ENCODE results near the gene GATAD2B.
"Not testable (repeated sequence)": the region's sequence is repeated elsewhere in the genome, so short reads cannot be mapped to it uniquely, and the experiment has no call there.

The GATAD2B gene

DNA sequence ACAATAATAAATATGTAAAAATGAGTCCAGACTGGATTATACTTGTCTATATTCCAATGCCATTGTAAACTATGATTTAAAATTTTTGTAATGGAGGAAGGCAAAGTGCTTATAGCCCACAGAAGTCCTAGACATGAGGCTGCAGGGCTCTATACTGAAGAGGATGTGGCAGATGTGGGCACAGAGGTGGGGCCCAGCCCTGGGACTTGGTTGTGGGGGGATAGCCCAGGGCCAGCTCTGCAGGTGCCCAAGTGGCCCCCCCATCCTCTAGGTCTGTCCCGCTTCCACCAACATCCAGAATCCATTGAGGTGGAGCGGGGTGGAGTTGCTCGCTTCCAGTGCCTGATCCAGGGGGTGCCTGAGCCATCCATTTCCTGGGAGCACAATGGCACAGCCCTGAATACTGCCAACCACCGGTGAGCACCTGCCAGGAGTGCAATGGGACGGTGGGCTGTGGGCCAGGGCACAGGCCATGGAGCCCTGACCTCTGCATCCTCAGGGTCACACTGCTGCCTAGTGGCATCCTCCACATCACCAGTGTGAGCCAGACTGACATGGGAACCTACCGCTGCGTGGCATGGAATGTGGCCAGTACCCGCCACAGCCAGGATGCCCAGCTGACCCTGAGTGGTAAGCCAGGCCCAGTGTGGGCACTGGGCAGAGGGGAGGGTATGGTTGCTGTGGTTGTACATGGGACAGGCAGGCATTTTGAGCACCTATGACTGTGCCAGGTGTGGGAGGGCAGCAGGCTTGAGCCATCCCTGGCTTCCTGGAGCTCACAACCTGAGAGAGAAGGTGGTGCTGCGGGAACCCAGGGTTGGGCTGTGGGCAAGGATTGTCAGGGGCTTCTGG lies 126.6 kb downstream of the GATAD2B start:
- no peak for DNase-seq (ENCODE audit: low read depth)

DNA sequence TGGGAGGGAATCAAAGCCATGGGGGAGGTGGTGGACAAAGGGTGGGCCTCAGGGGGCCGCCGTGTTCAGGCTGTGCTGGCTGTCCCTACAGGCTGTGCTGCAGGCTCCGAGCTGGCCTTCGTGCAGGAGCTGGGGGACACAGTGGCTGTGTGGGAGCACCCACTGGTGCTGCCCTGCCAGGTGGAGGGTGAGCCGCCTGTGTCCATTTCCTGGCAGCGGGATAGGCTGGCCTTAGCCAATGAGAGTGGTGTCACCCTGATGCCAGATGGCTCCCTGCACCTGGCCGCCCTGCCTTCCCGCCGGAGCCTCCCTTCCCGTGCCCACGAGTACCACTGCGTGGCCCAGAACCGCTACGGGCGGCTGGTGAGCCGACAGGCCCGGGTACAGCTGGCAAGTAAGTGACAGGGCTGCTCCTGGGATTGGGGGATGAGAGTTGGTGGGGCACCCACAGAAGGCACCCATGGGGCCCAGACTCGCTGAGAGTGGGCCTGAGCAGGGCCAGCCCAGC lies 127.4 kb downstream of the GATAD2B start:
- DNase-seq (ENCODE audit: low read depth), result no peak

DNA sequence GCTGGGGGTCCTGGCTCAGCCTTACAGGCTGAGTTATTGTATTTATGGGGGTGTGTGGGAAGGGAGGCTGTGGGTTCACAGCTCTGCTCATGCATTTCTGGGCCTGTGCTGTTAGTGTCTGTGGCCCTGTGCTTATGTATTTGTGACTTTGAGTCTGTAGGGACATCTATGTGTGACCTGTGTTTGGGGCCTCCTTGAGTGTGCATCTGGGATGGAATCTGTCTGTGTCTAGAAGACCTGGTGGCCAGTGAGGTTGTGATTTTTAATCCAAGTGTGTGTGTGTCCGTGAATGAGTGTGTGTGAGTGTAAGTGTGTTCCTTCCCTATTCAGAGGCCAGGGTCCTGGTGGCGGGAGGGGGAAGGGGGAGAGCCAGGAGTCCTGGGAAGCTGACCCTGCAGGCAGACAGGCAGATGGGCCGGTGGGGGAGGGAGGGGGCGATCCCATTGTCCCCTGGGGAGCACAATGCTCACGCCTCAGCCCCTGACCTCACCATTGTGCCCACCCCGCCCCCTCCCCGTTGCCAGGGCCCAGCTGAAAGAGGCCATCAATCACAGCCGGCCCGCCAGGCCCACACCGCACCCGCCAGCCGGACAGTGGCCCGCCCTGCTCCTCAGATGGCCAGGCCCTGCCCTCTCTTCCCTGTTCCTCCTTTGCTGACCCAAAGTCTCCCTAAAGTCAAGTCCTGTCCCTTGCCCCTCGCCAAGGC lies 128.0 kb downstream of the GATAD2B start:
- DNase-seq (ENCODE audit: low read depth), result no peak

DNA sequence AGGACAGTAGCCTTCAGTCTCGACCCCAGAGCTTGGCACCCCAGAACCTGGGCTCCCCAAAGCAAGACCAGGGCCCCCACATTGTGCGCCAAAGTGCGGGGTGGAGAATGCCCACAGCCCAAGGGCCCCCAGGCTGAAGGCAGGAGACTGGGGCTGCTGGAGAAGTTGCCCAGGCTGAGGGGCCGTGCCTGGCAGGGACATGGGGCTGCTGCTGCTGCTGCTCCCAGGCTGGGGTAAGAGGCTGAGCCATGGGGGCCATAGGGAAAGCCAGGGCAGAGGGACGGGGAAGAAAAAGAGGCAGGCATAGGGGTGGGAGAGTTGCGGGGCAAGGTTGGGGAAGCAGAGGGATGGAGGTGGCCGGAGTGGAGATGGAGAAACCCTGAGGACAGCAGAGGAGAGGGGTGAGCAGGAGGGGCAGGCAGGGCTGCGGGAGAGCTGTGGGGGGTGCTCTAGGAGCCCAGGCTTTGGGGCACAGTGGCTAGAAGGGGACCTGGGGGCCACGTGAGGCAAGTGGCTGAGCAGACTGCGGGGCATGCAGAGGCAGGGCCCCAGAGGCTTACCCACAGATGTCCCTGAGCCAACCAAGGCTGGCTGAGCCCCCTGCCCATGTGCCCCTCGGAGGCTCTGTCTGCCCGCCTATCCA lies 128.7 kb downstream of the GATAD2B start:
- no peak for DNase-seq (ENCODE audit: low read depth)

DNA sequence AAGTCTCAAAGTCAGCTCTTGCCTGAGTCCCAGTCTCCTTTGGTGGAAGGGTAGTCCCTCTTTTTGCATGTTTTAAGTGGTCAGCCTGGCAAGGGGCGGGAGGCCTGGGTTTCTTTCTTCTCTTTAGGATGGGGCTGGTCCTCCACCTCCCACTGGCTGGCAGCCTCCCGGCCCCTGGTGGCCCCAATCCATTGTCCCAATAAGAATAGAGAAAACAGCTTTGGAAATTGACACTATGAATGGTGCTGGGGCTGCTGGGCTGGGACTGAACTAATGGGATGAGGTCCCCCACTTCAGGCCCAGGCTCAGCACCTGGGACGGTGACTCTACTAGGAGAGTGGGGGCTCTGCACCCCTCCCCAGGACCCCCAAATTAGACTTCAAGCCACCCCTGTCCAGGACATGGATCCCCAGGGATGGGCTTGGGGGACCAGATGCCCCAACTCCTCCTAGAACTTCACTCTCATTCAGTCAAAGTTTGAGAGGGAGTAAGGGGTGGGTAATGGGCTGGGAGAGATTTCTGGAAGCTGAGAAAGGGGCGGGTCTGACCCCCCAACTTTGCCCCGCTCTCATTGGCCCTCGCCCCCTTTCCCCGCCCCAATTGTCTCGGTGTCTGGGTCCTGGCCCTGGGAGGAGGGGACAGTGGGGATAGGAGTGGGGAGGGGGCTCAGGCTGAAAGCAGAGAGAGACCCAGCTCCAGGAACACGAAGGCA lies 129.4 kb downstream of the GATAD2B start:
- no peak for DNase-seq (ENCODE audit: low read depth)

DNA sequence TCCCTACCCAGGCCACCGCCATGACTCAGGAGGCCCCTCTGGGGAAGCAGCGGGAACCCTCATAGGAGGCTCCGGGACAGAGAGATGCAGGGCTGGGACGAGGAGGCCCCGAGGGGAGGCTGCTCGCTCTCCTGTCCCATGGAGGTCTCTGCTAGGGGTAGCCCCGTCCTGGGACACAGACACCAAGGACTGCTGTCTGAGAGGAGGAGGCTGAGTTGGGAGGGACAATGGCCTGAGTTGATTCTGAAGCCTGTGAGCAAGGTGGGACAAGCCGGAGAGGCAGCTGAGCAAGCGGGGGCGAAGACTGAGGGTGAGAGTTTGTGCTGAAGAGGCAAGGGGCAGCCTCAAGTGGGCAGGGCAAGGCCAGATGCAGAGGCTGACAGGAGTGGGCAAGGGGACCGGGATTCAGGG lies 130.1 kb downstream of the GATAD2B start:
- no peak for DNase-seq (ENCODE audit: low read depth)

DNA sequence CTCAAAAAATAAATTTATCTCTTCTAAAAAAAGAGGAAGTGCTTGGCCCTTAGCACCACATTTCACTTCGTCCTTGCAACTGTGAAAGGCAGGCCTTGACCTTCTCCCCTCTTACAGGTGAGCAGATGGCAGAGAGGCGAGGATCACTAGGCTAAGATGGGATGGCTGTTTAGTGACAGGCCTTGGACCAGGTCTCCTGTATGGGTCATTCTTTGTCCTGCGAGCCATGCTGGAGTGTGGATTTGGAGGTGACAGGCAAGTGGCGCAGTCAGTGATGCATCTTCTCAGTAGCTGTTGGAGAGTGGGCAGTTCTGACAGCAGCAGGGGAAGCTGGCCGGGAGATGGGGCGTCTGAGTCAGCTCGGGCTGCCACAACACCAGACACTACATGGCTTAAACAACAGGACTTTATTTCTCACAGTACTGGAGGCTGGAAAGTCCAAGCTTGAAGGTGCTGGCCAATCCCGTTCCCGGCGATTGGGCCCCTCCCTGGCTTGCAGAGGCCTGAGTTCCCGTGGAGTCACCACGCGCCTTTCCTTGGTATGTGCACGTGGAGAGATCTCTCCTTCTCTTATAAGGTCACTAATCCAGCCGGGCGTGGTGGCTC lies 131.0 kb downstream of the GATAD2B start:
- DNase-seq (ENCODE audit: low read depth), result no peak

DNA sequence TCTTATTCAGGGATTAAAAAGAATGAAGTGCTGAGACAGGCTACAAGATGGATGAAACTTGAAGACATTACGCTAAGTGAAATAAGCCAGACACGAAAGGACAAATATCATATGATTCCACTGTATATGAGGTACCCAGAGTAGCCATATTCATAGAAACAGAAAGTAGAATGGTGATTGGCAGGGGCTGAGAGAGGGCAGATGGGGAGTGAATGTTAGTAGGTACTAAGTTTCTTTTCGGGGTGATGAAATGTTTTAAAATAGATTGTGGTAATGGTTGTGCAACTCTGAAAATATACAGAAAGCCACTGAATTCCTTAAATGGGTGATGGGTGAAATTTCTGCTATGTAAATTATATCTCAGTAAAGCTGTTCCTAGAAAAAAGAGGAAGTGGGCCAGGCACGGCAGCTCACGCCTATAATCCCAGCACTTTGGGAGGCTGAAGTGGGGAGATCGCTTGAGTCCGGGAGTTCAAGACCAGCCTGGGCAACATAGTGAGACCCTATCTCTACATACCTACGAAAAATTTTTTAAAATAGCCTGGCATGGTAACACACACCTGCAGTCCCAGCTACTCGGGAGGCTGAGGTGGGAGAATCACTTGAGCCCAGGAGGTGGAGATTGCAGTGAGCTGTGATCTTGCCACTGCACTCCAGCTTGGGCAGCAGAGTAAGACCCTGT lies 131.7 kb downstream of the GATAD2B start:
- no peak for DNase-seq (ENCODE audit: low read depth)

DNA sequence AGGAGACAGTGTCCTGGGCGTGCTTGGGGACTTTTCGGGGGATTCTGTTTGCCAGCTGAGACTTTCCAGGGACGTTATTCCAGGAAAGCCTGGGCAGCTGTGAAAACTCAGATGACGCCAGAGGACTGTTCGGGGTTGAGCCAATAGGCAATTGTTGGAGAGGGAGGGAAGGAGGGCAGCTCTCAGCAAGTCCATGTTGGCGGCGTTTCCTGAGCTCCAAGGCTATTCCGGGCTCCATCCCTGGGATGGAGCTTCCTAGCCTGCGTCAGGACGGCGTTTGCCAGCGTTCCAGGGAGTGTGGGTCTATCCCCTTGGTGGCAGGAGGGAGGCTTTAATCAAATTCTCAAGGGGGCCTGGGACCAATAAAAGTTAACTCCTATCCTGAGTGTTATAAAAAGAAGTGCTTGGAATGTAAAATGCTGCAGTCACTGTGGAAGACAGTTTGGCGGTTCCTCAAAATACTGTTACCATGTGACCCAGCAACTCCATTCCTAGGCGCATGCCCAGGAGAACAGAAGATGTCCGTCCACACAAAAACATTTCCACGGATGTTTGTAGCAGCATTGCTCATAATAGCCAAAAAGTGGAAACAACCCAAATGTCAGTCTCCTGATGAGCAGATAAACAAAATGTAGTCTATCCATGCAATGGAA lies 132.3 kb downstream of the GATAD2B start:
- DNase-seq (ENCODE audit: low read depth), result no peak

DNA sequence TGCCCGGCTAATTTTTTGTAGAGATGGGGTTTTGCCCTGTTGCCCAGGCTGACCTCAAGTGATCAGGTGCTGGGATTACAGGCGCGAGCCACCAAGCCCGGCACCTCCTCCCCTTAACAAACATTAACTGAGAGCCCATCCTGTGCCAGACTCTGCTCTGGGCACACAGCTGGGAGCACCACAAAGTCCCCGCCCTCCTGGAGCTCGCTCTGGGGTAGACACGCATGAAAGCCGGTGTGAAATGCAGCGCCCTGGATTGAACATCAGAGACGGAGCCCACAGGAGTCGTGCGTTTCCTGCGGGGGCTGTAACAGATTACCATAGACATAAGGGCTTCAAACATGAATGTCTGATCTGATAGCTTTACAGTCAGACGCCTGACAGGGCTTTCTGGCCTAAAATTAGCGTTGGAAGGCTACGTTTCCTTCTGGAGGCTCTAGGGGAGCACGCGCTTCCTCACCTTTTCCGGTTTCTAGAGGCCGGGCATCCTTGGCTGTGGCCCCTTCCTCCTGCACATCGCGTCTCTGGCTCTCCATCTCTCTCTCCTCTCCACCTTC lies 133.2 kb downstream of the GATAD2B start:
- no peak for DNase-seq (ENCODE audit: low read depth)

DNA sequence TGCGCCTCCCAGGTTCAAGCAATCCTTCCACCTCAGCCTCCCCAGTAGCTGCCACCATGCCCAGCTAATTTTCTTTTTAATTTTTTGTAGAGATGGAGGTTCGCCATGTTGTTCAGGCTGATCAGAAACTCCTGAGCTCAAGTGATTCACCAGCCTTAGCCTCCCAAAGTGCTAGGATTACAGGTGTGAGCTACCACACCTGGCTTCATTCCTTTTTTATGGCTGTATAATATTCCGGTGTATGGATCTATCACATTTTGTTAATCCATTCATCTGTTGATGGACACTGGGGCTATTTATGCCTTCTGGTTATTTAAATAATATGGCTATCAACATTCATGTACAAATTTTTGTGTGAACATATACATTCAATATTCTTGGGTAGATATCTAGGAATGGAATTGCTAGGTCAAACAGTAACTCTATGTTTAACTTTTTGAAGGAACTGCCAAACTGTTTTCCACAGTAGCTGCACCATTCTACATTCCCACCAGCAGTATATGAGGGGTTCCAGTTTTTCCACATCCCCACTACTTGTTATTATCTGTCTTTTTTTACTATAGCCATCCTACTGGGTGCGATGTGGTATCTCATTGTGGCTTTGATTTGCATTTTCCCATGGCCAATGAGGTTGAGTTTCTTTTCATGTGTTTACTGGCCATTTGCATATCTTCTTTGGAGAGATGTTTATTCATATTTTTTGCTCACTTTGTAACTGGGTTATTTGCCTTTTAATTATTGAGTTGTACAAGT lies 136.6 kb downstream of the GATAD2B start:
- no peak for DNase-seq (ENCODE audit: low read depth)

DNA sequence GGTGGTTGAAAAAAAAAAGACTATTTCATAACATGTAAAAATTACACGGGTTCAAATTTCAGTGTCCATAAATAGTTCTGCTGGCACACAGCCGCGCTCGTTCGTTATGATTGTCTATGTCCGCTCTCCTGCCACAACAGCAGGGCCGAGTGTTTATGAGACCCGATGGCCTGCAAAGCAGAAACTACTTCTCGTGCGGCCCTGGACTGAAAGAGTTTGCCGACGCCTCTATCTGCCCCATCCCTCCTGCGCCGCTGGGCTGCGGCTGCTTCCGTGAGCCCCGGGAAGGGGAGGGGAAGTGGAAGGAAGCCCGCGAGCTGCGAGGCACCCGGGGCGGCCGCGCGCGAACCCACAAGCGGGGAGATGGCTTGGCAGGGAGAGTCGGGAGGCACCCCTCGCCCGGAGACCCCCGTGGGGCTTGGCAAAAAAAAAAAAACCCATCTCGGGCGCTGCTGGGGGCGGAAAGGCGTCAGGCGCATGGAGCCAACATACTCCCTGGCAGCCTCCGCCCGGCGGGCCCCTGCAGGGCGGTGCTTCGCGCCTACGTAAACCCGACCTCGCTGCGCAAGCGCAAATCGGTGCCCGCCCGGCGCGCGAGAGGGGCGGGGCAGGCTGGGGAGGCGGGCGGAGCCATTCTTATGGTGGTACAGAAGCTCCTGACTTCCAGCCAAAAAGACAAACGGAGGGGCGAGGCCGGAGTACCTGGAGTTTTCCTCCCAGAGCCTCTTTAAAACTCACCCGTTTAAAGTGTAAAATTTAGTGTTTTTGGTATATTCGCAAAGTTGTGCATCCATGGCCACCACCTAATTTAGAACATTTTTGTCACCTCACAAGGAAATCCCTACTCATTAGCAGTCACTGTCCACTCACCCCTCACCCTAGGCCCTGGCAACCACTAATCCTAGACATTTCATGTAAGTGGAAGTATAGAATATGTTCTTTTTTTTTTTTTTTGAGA lies 139.3 kb downstream of the GATAD2B start:
- peak; percentile 85 for DNase-seq (ENCODE audit: low read depth)

DNA sequence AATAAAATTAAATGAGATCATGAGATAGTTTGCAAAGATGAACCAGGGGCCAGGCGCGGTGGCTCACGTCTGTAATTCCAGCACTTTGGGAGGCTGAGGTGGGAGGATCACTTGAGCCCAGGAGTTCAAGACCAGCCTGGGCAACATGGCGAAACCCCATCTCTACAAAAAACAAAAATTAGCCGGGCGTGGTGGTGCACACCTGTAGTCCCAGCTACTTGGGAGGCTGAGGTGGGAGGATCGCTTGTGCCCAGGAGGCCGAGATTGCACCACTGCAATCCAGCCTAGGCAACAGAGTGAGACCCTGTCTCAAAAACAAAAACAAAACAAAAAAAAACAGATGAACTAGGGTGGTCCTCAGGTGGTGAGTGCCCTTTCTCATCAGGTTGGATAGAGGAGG lies 140.1 kb downstream of the GATAD2B start:
- not testable (repeated sequence) for DNase-seq (ENCODE audit: low read depth)

DNA sequence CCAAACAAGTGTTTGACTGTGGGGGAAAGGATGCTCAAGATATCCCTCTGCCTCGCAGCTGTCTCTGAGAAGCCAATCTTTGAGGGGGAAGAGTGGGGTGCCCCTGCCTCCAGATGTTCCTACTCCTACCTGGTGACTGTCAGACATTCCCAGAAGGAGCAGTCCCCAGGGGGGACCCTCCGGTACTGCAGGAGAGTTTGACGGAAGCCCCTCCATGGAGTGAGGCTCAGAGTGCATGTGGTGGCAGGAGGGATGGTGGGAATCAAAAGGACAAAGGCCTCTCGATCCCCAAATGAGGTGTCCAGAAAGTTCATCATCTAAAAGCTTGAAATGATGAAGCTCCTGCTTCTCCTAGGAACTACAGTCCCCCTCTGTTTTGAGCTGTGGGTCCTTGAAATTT lies 142.2 kb downstream of the GATAD2B start:
- DNase-seq (ENCODE audit: low read depth), result no peak

DNA sequence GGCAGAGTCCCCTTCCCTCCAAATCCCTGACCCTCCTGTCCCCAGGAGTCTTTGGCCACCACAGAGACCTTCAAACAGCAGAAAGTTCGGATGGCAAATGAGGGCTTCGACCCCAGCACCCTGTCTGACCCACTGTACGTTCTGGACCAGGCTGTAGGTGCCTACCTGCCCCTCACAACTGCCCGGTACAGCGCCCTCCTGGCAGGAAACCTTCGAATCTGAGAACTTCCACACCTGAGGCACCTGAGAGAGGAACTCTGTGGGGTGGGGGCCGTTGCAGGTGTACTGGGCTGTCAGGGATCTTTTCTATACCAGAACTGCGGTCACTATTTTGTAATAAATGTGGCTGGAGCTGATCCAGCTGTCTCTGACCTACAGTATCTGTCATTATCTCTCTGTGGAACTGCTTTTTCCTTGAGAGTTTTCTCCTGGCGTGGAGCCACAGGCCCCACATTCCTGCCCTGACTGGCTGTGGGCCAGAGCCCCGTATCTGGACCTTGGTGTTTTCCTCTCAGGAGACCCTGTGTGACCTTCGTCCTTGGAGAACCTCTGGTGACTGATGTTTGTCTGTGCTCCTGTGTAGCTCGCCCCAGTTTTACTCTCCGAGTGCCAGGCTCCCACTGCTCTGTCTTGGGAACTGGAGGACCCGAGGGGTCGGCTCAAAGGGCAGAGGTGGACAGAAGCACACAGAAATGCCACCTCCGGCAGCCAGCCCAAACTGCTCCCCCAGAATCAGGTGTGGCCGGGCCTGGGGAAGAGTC lies 142.8 kb downstream of the GATAD2B start:
- DNase-seq (ENCODE audit: low read depth), result no peak

DNA sequence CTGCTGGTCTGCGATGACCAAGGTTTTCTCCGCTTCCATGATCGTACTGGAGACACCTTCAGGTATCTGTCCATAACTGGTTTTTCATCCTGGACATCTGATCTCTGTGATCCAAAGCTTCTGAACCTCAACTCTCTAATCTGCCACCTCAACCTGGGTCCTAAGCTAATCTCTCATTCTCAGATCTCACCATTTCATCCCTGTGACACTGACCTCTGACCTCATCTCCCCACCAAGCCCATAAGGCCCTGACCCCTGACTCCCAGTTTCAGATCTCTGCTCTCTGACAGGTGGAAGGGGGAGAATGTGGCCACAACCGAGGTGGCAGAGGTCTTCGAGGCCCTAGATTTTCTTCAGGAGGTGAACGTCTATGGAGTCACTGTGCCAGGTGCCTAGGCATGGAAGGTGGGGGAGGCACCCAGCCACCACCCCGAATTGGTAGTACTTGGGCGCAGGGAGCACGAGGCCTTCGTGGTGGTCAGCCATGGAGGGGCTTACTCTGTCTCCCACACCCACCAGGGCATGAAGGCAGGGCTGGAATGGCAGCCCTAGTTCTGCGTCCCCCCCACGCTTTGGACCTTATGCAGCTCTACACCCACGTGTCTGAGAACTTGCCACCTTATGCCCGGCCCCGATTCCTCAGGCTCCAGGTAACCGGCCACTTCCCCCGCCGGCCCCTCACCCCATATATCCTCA lies 143.8 kb downstream of the GATAD2B start:
- DNase-seq (ENCODE audit: low read depth), result no peak
